ENCODE results near the gene CACNA1H.

Gene CACNA1H

DNA sequence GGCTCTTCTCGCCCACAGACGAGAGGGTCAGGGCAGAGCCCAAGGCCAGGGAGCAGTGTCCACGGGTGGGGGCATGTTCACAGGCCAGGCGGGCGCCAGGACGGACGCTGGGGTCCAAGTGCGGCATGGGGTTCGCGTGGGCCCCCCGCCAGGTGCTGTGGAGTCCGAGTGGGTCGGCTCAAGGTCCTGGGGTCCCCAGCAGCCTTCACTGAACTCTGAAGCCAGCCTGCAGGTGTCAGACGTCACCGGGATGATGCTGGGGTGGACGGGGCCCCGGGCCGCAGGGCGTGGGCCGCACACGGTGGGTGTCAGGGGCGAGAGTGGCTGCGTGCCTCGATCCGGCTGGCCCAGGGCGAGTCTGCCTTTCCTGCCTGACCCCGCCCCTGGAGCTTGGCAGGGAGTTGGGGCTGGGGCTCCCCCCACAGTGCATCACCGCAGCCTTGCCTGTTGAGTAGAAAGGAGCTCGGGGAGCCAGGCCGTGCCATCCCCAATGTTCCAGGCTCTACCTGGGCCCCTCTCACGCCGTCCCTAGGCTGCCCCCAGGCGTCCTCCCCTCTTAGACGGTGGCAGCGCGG lies 19.0 kb downstream of the CACNA1H start:
- H3K27ac ChIP-seq: no peak overlapping the region
- TF ChIP-seq, protein P1, sequence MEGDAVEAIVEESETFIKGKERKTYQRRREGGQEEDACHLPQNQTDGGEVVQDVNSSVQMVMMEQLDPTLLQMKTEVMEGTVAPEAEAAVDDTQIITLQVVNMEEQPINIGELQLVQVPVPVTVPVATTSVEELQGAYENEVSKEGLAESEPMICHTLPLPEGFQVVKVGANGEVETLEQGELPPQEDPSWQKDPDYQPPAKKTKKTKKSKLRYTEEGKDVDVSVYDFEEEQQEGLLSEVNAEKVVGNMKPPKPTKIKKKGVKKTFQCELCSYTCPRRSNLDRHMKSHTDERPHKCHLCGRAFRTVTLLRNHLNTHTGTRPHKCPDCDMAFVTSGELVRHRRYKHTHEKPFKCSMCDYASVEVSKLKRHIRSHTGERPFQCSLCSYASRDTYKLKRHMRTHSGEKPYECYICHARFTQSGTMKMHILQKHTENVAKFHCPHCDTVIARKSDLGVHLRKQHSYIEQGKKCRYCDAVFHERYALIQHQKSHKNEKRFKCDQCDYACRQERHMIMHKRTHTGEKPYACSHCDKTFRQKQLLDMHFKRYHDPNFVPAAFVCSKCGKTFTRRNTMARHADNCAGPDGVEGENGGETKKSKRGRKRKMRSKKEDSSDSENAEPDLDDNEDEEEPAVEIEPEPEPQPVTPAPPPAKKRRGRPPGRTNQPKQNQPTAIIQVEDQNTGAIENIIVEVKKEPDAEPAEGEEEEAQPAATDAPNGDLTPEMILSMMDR (IDR thresholded peaks at IDR 0.05): no peak
- no peak for TF ChIP-seq ZFX (IDR thresholded peaks at IDR 0.05; ENCODE audit: borderline replicate concordance)

DNA sequence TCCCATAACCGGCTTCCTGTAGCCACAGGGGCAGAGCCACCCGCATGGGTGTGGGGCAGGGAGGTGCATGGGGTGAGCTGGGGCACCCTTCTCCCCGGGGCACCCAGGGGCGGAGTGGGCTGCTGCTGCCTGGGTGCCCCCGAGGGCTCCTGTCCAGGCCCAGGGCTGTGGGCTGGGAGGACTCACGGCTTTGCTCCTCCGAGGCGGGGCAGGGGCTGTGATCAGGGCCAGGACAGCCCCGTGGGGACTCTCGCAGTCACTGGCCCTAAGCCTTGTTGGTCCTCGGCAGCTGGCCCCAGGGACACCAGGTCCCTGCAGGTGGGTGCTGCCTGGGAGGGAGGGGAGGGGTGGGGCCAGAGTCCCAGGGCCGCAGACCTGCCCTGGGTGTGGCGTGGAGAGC lies 19.7 kb downstream of the CACNA1H start:
- no peak for TF ChIP-seq ZFX (IDR thresholded peaks at IDR 0.05; ENCODE audit: borderline replicate concordance)
- TF ChIP-seq, protein P1 (IDR thresholded peaks at IDR 0.05): no peak
- no peak overlapping the region for H3K27ac ChIP-seq

DNA sequence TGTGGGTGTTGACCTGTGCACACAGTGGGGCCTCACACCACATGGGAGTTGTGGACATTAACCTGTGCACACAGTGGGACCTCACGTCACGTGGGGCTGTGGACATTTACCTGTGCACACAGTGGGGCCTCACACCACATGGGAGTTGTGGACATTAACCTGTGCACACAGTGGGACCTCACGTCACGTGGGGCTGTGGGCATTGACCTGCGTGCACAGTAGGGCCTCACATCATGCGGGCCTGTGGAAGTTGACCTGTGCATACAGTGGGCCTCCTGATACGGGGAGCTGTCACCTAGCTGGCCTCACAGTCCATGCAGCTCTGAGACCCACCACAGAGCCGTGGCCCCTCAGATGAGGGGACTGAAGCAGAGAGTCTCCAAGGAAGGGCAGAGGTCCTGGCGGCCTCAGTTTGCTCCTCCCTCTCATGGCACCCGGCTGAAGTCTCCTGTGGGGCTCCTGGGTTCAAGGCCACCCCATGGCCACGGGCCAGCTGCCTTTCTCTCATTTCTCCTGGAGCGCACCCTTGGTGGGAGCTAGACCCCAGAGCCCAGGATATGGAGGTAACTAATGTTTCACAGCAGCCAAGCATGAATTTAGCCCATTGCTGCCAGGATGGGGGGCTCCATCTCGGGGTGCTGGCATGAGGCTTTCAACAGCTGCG lies 21.0 kb downstream of the CACNA1H start:
- TF ChIP-seq, protein P1 (IDR thresholded peaks at IDR 0.05): no peak
- TF ChIP-seq ZFX (IDR thresholded peaks at IDR 0.05; ENCODE audit: borderline replicate concordance): no peak
- H3K27ac ChIP-seq: no peak overlapping the region

DNA sequence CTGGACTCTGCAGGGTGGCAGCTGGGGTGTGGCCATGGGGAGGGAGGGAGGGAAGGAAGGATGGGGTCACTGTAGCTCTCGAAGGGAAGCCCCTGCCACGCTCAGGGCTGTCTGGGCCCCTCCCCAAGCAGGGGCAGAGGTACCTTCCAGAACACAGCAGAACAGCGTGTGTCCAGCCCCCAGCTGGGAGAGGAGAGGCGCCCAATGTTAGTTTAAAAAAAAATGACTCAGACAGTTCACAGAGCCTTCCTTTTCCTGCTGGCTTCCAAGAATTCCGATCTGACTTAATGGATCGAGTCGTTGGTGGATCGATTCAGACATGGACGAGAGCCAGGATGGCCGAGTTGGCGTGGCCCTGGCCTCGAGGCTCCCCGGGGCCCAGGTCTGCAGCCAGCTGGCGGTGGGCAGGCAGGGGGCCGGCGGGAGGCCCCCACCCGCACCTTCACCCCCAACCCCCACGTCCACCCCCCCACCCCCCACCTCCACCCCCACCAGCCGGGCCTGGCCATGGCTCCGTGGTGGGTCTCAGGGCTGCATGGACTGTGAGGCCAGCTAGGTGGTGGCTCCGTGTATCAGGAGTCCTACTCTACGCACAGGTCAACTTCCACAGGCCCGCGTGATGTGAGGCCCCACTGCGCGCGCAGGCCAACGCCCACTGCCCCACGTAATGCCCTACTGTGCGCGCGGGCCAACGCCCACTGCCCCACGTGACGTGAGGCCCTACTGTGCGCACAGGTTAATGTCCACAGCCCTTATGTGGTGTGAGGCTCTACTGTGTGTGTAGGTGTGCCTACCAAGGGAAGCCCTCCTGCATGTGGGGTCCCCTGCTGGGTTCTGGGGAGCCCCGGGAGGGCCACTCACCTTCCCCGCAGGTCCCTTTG lies 21.8 kb downstream of the CACNA1H start:
- no peak for TF ChIP-seq ZFX (IDR thresholded peaks at IDR 0.05; ENCODE audit: borderline replicate concordance)
- TF ChIP-seq, protein P1 (IDR thresholded peaks at IDR 0.05): no peak

DNA sequence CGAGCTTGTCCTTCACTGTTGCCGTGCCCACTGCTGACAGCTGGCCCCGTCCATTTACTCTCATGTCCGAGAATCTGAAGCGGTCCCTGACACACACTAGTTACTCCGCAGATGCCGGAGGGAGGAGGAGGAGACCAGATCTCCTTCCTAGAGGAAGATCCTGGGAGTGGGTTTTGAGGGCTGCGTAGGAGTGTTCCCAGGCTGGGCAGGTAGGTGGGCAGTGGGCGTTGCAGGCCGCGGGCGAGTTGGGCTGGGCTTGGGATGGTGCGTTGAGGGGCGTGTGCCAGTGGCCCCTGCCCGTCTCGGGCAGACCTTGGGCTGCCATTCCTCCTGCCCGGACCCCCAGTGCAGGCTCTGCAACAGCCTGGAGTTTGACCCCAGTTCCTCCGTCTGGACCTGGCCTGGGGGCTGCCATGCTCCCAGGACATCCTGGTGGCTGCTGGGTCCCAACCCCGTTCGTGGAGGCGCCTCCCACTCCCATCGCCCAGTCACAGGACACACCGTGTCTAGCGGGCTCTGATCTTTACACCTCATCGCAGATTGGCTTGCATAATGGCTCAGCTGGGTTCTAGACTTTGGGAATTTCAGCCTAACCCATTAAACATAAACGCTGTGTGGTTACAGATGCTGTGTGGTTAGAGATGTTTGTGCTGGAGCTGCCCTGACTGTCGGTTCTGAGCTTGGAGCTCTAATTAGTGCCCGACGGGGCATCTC lies 22.8 kb downstream of the CACNA1H start:
- TF ChIP-seq, protein P1 (IDR thresholded peaks at IDR 0.05): no peak
- TF ChIP-seq ZFX (IDR thresholded peaks at IDR 0.05; ENCODE audit: borderline replicate concordance): no peak
- no peak overlapping the region for H3K27ac ChIP-seq

More for the DNA sequence above, 21.8 kb downstream of the CACNA1H start:
- H3K27ac ChIP-seq: no peak overlapping the region

DNA sequence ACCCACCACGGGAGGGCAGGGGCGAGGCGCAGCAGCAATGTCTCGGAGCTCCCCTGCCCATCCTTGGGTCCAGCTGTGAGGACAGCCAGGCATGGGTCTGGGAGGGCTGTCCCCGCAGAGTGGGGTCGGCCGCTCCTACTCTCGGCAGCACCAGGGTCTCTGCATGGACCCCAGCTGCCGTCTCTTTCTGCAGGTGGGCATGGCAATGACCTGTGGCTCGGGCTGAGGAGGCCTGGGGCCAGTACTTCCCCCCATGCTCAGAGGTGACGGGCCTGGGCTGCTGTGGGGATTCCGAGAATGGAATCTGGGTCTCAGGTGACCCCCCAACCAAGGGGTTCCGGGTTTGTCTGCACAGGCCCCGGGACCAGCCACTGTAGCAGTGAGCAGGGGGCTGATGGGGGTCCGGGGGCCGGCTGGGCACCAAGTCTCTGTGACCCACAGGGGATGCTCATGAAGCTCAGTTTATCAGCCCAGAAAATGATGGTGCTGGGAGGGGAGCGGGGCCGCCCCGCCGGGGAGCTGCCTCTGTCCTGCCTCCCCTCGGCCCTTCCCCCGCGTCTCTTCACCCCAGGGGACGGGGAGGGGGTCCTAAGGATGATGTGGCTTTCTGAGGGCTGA lies 23.5 kb downstream of the CACNA1H start:
- H3K27ac ChIP-seq: no peak overlapping the region
- no peak for TF ChIP-seq ZFX (IDR thresholded peaks at IDR 0.05; ENCODE audit: borderline replicate concordance)
- TF ChIP-seq, protein P1 (IDR thresholded peaks at IDR 0.05): no peak
